Measurements from ENCODE around the gene POU5F1.

DNA sequence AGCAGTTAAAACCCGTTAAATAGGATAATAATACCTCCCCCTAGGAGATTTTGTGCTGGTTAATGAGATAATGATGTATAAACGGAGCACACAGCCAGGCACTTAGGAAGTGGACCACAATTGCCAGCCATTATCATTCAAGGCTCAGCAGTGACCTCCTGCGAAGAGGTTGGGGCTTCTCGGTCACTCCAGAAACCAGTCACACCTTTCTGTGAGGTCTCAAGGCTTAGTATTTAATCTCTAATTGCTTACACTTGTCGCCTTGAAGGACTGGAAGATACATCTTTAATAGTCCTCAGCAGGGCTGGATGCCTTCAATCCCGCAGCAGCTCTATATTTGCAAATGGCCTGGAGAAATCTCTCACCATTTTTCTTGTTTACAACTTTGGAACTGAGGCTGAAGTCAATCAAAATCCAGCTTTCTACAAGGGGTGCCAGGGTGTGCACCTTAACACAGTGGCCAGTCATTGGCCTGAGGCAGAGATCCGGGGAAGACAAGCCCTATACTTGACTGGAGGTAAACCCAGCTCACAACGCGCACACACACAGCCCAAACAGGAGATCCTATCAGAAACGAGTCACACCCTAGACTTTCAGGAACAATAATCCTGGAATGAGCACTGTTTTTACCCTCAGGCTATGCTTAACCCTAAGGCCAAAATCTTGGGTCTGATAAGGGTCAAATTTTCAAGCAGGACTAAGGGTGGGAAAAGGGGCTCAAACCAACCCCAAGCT lies 1.2 kb downstream of the POU5F1 start:
- TF ChIP-seq, protein P1, sequence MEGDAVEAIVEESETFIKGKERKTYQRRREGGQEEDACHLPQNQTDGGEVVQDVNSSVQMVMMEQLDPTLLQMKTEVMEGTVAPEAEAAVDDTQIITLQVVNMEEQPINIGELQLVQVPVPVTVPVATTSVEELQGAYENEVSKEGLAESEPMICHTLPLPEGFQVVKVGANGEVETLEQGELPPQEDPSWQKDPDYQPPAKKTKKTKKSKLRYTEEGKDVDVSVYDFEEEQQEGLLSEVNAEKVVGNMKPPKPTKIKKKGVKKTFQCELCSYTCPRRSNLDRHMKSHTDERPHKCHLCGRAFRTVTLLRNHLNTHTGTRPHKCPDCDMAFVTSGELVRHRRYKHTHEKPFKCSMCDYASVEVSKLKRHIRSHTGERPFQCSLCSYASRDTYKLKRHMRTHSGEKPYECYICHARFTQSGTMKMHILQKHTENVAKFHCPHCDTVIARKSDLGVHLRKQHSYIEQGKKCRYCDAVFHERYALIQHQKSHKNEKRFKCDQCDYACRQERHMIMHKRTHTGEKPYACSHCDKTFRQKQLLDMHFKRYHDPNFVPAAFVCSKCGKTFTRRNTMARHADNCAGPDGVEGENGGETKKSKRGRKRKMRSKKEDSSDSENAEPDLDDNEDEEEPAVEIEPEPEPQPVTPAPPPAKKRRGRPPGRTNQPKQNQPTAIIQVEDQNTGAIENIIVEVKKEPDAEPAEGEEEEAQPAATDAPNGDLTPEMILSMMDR (IDR thresholded peaks at IDR 0.05) = no peak
- no peak for TF ChIP-seq POLR2A (IDR thresholded peaks at IDR 0.05)
